WERI-Rb-1 (cell line): Measurements from ENCODE around the gene BOC.
A peak's percentile ranks its signal among the peaks of the same experiment; 100 is the strongest.

Experiments used
- DNase-seq: peaks from one replicate; pipeline ENCODE4 v3.0.0-alpha.2; 2020
- H3K27ac ChIP-seq: fragments of 250-450 bp; sonication (Bioruptor Pico); 2 replicates; pipeline ENCODE4 v1.5.1; 2020; ENCODE audit warnings: mild to moderate bottlenecking, moderate library complexity
- H3K27me3 ChIP-seq: fragments of 250-450 bp; sonication (Bioruptor Pico); 2 replicates; pipeline ENCODE4 v1.5.1; 2021; ENCODE audit warnings: mild to moderate bottlenecking, low read depth, moderate library complexity; ENCODE audit not compliant: insufficient read depth, severe bottlenecking
- H3K36me3 ChIP-seq: fragments of 250-450 bp; sonication (Bioruptor Pico); 2 replicates; pipeline ENCODE4 v1.5.1; 2020; ENCODE audit warnings: mild to moderate bottlenecking, moderate library complexity
- H3K4me3 ChIP-seq: 2 replicates; pipeline ENCODE4 v1.5.1; 2011; ENCODE audit warnings: low read depth, mild to moderate bottlenecking, control low read depth, low read length
- H3K9me3 ChIP-seq: fragments of 250-450 bp; sonication (Bioruptor Pico); 2 replicates; pipeline ENCODE4 v1.5.1; 2021; ENCODE audit warnings: mild to moderate bottlenecking, moderate library complexity; ENCODE audit not compliant: severe bottlenecking
- TF ChIP-seq, protein P1 (sequence below): IDR thresholded peaks from 2 replicates; pipeline ENCODE4 v1.5.1; 2011; ENCODE audit warnings: low read depth, mild to moderate bottlenecking, control low read depth, inconsistent platforms, low read length

The BOC gene

GRCh38 chr3:113264283-113265131 is 53.1 kb downstream of the BOC start:
- no peaks in the 10 kb centered on the region for H3K27me3 ChIP-seq
- DNase-seq, result peak; percentile 72
- peak overlapping the region; percentile 83 for H3K27ac ChIP-seq
- no peaks in the 10 kb centered on the region for H3K36me3 ChIP-seq
- peak overlapping the region; percentile 32 for H3K4me3 ChIP-seq
- TF ChIP-seq, protein P1, sequence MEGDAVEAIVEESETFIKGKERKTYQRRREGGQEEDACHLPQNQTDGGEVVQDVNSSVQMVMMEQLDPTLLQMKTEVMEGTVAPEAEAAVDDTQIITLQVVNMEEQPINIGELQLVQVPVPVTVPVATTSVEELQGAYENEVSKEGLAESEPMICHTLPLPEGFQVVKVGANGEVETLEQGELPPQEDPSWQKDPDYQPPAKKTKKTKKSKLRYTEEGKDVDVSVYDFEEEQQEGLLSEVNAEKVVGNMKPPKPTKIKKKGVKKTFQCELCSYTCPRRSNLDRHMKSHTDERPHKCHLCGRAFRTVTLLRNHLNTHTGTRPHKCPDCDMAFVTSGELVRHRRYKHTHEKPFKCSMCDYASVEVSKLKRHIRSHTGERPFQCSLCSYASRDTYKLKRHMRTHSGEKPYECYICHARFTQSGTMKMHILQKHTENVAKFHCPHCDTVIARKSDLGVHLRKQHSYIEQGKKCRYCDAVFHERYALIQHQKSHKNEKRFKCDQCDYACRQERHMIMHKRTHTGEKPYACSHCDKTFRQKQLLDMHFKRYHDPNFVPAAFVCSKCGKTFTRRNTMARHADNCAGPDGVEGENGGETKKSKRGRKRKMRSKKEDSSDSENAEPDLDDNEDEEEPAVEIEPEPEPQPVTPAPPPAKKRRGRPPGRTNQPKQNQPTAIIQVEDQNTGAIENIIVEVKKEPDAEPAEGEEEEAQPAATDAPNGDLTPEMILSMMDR, result no peak
- H3K9me3 ChIP-seq, result no peaks in the 10 kb centered on the region

DNA sequence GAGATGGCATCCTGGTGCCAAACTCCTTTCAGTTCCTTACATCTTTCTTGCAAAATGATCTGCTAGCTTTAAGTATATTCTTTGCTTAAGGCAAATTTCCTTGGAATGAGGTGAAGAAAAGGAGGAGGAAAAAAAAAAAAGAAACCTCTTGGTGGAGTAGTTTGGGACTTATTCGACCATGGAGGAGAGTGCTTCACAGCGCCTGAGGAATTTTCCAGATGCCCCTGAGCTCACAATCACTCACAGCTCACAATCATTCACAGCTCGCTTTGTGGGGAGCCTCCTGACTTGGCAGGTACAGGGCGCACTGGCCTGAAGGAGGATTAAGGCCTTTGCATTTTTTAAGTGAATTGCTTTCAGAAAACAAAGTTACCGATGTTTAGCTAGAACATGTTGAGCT is 53.9 kb downstream of the BOC start:
- Histone ChIP-seq H3K9me3 (no peaks in the 10 kb centered on the region), H3K27ac (peak overlapping the region; percentile 83), H3K27me3 (no peaks in the 10 kb centered on the region), H3K4me3 (peak overlapping the region; percentile 32; the same call in 1 of the 2 replicates), H3K36me3 (no peaks in the 10 kb centered on the region)
- TF ChIP-seq, protein P1, result no peak
- DNase-seq, result no peak

DNA sequence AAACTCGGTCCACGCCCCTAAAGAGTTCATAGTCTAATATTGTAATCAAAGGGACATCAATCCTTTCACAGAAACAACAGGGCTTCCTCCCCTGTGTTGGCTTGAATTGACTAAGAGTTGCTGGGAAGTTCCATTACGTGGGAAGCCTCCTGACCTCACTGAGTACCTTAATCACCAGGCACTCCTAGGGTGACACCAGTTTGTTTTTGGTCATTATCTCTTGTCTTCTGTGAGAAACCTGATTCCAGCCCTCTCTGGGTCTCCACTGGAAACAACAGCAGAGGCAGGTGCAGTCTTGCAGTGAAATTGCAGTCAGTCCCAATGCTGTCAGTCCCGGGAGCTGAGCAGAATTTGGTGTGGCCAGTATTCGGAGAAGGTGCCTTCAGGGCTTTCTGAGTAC is 55.4 kb downstream of the BOC start:
- no peak for DNase-seq
- Histone ChIP-seq H3K4me3 (no peak overlapping the region), H3K9me3 (no peaks in the 10 kb centered on the region), H3K27me3 (no peaks in the 10 kb centered on the region), H3K36me3 (no peaks in the 10 kb centered on the region), H3K27ac (no peak overlapping the region)
- TF ChIP-seq, protein P1, result no peak

- no peak overlapping the region for H3K4me3 ChIP-seq
- no peaks in the 10 kb centered on the region for H3K36me3 ChIP-seq
- H3K9me3 ChIP-seq, result no peaks in the 10 kb centered on the region
- no peak overlapping the region for H3K27ac ChIP-seq
- no peak for DNase-seq
- no peaks in the 10 kb centered on the region for H3K27me3 ChIP-seq
- TF ChIP-seq, protein P1, result no peak
These were observed 57.0 kb downstream of the BOC start for GRCh38 chr3:113268311-113268710.

GRCh38 chr3:113268942-113269341 is 57.6 kb downstream of the BOC start:
- Histone ChIP-seq H3K36me3 (no peaks in the 10 kb centered on the region), H3K9me3 (no peaks in the 10 kb centered on the region), H3K27ac (no peak overlapping the region), H3K27me3 (no peaks in the 10 kb centered on the region), H3K4me3 (no peak overlapping the region)
- no peak for DNase-seq
- TF ChIP-seq, protein P1, result no peak
